SK-N-MC (cell line): Measurements from ENCODE around the gene ACAP2.
A peak's percentile ranks its signal among the peaks of the same experiment; 100 is the strongest.

Source experiments
- DNase-seq: peaks from one replicate; pipeline ENCODE4 v3.0.0-alpha.2; 2011; ENCODE audit warnings: low read depth, low spot score
- H3K27ac ChIP-seq: fragments of 200-600 bp; sonication (generic); 2 replicates; pipeline ENCODE4 v1.5.1; 2016; ENCODE audit warnings: mixed run types
- H3K36me3 ChIP-seq: fragments of 200-600 bp; sonication (generic); 2 replicates; pipeline ENCODE4 v1.6.1; 2017; ENCODE audit warnings: antibody characterized with exemption, low read length, mixed read lengths; ENCODE audit not compliant: insufficient read depth
- H3K4me3 ChIP-seq: fragments of 200-600 bp; sonication (generic); 2 replicates; pipeline ENCODE4 v1.5.1; 2016
- H3K9ac ChIP-seq: fragments of 200-600 bp; sonication (generic); 2 replicates; pipeline ENCODE4 v1.8.0; 2017; ENCODE audit warnings: mixed run types, mixed read lengths; ENCODE audit not compliant: insufficient read length
- H3K9me3 ChIP-seq: fragments of 200-600 bp; sonication (generic); 2 replicates; pipeline ENCODE4 v1.6.1; 2017; ENCODE audit warnings: low read depth, mild to moderate bottlenecking, antibody characterized with exemption, low read length, moderate library complexity, mixed read lengths
- EZH2 ChIP-seq: fragments of 200-600 bp; sonication (generic); IDR thresholded peaks from one replicate; pipeline ENCODE4 v1.6.1; 2017; ENCODE audit warnings: antibody characterized with exemption
- FOXP2 ChIP-seq: optimal IDR thresholded peaks from 2 replicates; pipeline ENCODE3; 2011; ENCODE audit warnings: mild to moderate bottlenecking, moderate library complexity; ENCODE audit not compliant: insufficient read depth; ENCODE audit errors: extremely low read length, control extremely low read depth
- POLR2AphosphoS5 ChIP-seq: IDR thresholded peaks from 2 replicates; pipeline ENCODE4 v1.6.1; 2012; ENCODE audit warnings: mild to moderate bottlenecking, low read depth, low read length, borderline replicate concordance

ACAP2 gene

GRCh38 chr3:195251336-195252065 lies 191.3 kb downstream of the ACAP2 start:
- Histone ChIP-seq H3K27ac (peak overlapping the region; percentile 95), H3K9ac (no peak overlapping the region), H3K9me3 (no peaks in the 10 kb centered on the region), H3K4me3 (no peak overlapping the region), H3K36me3 (no peaks in the 10 kb centered on the region)
- TF ChIP-seq EZH2: no peak
- no peak for TF ChIP-seq POLR2AphosphoS5
- no peak for TF ChIP-seq FOXP2
- no peak for DNase-seq

GRCh38 chr3:195250473-195251251 lies 192.2 kb downstream of the ACAP2 start:
- Histone ChIP-seq H3K36me3 (no peaks in the 10 kb centered on the region), H3K27ac (no peak overlapping the region), H3K9ac (no peak overlapping the region), H3K9me3 (no peaks in the 10 kb centered on the region), H3K4me3 (no peak overlapping the region)
- TF ChIP-seq POLR2AphosphoS5 (no peak), FOXP2 (no peak)
- DNase-seq: no peak

GRCh38 chr3:195249858-195250464 lies 192.9 kb downstream of the ACAP2 start:
- TF ChIP-seq FOXP2 (no peak), POLR2AphosphoS5 (no peak), EZH2 (no peak)
- no peaks in the 10 kb centered on the region for H3K9me3 ChIP-seq
- H3K27ac ChIP-seq: no peak overlapping the region
- no peaks in the 10 kb centered on the region for H3K36me3 ChIP-seq
- H3K9ac ChIP-seq: no peak overlapping the region
- no peak overlapping the region for H3K4me3 ChIP-seq
- no peak for DNase-seq

- no peak overlapping the region for H3K9ac ChIP-seq
Observed at GRCh38 chr3:195249057-195249770, 193.6 kb downstream of the ACAP2 start.

GRCh38 chr3:195248281-195248680 lies 194.5 kb downstream of the ACAP2 start:
- Histone ChIP-seq H3K9me3 (no peaks in the 10 kb centered on the region), H3K9ac (no peak overlapping the region), H3K4me3 (no peak overlapping the region), H3K36me3 (no peaks in the 10 kb centered on the region), H3K27ac (no peak overlapping the region)
- no peak for TF ChIP-seq FOXP2
- no peak for TF ChIP-seq POLR2AphosphoS5
- TF ChIP-seq EZH2: no peak
- DNase-seq: no peak

More at GRCh38 chr3:195249057-195249770, 193.6 kb downstream of the ACAP2 start:
- DNase-seq: no peak
- Histone ChIP-seq H3K36me3 (no peaks in the 10 kb centered on the region), H3K4me3 (no peak overlapping the region), H3K9me3 (no peaks in the 10 kb centered on the region), H3K27ac (no peak overlapping the region)
- TF ChIP-seq FOXP2: no peak
- TF ChIP-seq POLR2AphosphoS5: no peak
- TF ChIP-seq EZH2: no peak

GRCh38 chr3:195247863-195248189 lies 195.0 kb downstream of the ACAP2 start:
- no peak overlapping the region for H3K4me3 ChIP-seq
- DNase-seq: no peak
- no peak overlapping the region for H3K9ac ChIP-seq
- no peak overlapping the region for H3K27ac ChIP-seq
- no peaks in the 10 kb centered on the region for H3K36me3 ChIP-seq
- H3K9me3 ChIP-seq: no peaks in the 10 kb centered on the region
- TF ChIP-seq EZH2: no peak
- TF ChIP-seq POLR2AphosphoS5: no peak
- no peak for TF ChIP-seq FOXP2

GRCh38 chr3:195247086-195247862 lies 195.5 kb downstream of the ACAP2 start:
- no peak for TF ChIP-seq POLR2AphosphoS5
- TF ChIP-seq EZH2: no peak
- no peak for TF ChIP-seq FOXP2
- no peaks in the 10 kb centered on the region for H3K36me3 ChIP-seq
- no peak overlapping the region for H3K4me3 ChIP-seq
- no peak overlapping the region for H3K27ac ChIP-seq
- H3K9me3 ChIP-seq: no peaks in the 10 kb centered on the region
- no peak for DNase-seq
- no peak overlapping the region for H3K9ac ChIP-seq
